A673 (cell line): ENCODE measurements around the gene CATSPERB. TPM values are rescaled to one million over a fixed set of nuclear protein-coding genes. Genes with fewer than 3 reads are reported as not detected.
"Not testable (repeated sequence)": the region's sequence is repeated elsewhere in the genome, so short reads cannot be mapped to it uniquely, and the experiment has no call there.

Experiments
- BruUV-seq: library from RNA; stranded (reverse); fragments of 400-500 nt; replicated peaks from 2 replicates; lab custom pipeline; 2021; lab: Mats Ljungman, UMichigan
- CTCF ChIA-PET: fragments of 300-600 bp; sonication (Branson Sonifier 250); formaldehyde crosslinking; loops from one replicate; lab custom pipeline; 2022; ENCODE audit warnings: antibody characterized with exemption; lab: Charles Lee
- POLR2A ChIA-PET: fragments of 300-600 bp; sonication (Branson Sonifier 250); formaldehyde crosslinking; loops from one replicate; lab custom pipeline; 2022; ENCODE audit warnings: antibody characterized with exemption; ENCODE audit not compliant: low non-redundant PET; lab: Charles Lee
- DNase-seq: peaks from one replicate; pipeline ENCODE4 v3.0.0-alpha.2; 2015; ENCODE audit warnings: low spot score
- H3K27ac ChIP-seq: fragments of 200-600 bp; sonication (generic); 2 replicates; pipeline ENCODE4 v1.5.1; 2016; ENCODE audit warnings: mixed run types, low read depth, mild to moderate bottlenecking, mixed read lengths, antibody characterized with exemption, low read length; ENCODE audit not compliant: poor library complexity, severe bottlenecking
- H3K27me3 ChIP-seq: fragments of 200-600 bp; sonication (generic); replicated peaks from 2 replicates; pipeline ENCODE4 v1.6.1; 2017; ENCODE audit warnings: mixed run types, low read depth, mild to moderate bottlenecking, mixed read lengths, antibody characterized with exemption, low read length; ENCODE audit not compliant: insufficient read depth, poor library complexity
- H3K36me3 ChIP-seq: fragments of 200-600 bp; sonication (generic); 2 replicates; pipeline ENCODE4 v1.6.1; 2016; ENCODE audit warnings: mixed run types, mild to moderate bottlenecking, mixed read lengths, antibody characterized with exemption, low read length; ENCODE audit not compliant: insufficient read depth, poor library complexity, severe bottlenecking
- H3K4me1 ChIP-seq: fragments of 200-600 bp; sonication (generic); 2 replicates; pipeline ENCODE4 v1.6.1; 2017; ENCODE audit warnings: mixed run types, mild to moderate bottlenecking, mixed read lengths, antibody characterized with exemption, low read length; ENCODE audit not compliant: insufficient read depth, poor library complexity, severe bottlenecking
- H3K4me3 ChIP-seq: fragments of 200-600 bp; sonication (generic); 2 replicates; pipeline ENCODE4 v1.5.1; 2016; ENCODE audit warnings: low read depth, mixed run types, mild to moderate bottlenecking, mixed read lengths, low read length; ENCODE audit not compliant: poor library complexity, severe bottlenecking
- H3K9me3 ChIP-seq: fragments of 200-600 bp; sonication (generic); 2 replicates; pipeline ENCODE4 v1.6.1; 2016; ENCODE audit warnings: mixed run types, low read depth, mild to moderate bottlenecking, mixed read lengths, antibody characterized with exemption, low read length; ENCODE audit not compliant: poor library complexity, severe bottlenecking
- CTCF ChIP-seq: fragments of 300-800, 200-600 bp; sonication (generic); conservative IDR thresholded peaks from 2 replicates; pipeline ENCODE4 v1.5.1; 2017; ENCODE audit warnings: low read depth, mild to moderate bottlenecking, antibody characterized with exemption, low read length, moderate library complexity, mixed read lengths
- EZH2 ChIP-seq: fragments of 200-600 bp; sonication (generic); IDR thresholded peaks from 2 replicates; pipeline ENCODE4 v1.6.1; 2017; ENCODE audit warnings: borderline replicate concordance, low read depth, mild to moderate bottlenecking, mixed read lengths, antibody characterized with exemption, low read length; ENCODE audit not compliant: poor library complexity, severe bottlenecking
- intact Hi-C: fragments of 100-400 bp; cut with micrococcal nuclease; formaldehyde crosslinking; loops from one replicate; pipeline ENCODE4 v1.10.0; 2022; ENCODE audit not compliant: unreplicated experiment
- total RNA-seq: library from RNA; stranded (reverse); gene quantifications from 2 replicates; pipeline ENCODE4 v1.2.3, GENCODE V29; 2021

CATSPERB gene
- total RNA-seq, 1 experiment from 2014 or later = not detected

GRCh38 chr14:91609161-91609560 is 122.7 kb downstream of the CATSPERB start:
- Histone ChIP-seq H3K9me3 (no peaks in the 10 kb centered on the region), H3K36me3 (no peaks in the 10 kb centered on the region), H3K4me3 (no peak overlapping the region), H3K27ac (no peak overlapping the region), H3K4me1 (no peaks in the 10 kb centered on the region), H3K27me3 (no peaks in the 10 kb centered on the region)
- no TSS peak for BruUV-seq
- ChIA-PET POLR2A (no interaction called here), CTCF (interaction anchor here (0.6 to 0.7 kb wide), 2 partner anchors 302 to 366 kb away, joined by 4 to 5 read pairs; no protein-coding TSS in a partner anchor)
- intact Hi-C loops = no loop called here
- TF ChIP-seq EZH2 (no peak), CTCF (no peak)
- no peak for DNase-seq

- DNase-seq = no peak
- no TSS peak for BruUV-seq
- intact Hi-C loops = no loop called here
- ChIA-PET CTCF (no interaction called here), POLR2A (no interaction called here)
- Histone ChIP-seq H3K4me3 (no peak overlapping the region), H3K27me3 (no peaks in the 10 kb centered on the region), H3K4me1 (no peaks in the 10 kb centered on the region), H3K27ac (no peak overlapping the region), H3K36me3 (no peaks in the 10 kb centered on the region), H3K9me3 (no peaks in the 10 kb centered on the region)
- no peak for TF ChIP-seq EZH2
- TF ChIP-seq CTCF = no peak
Observed at GRCh38 chr14:91607322-91608047, 124.4 kb downstream of the CATSPERB start.

GRCh38 chr14:91606851-91607250 is 125.0 kb downstream of the CATSPERB start:
- intact Hi-C loops = no loop called here

GRCh38 chr14:91604611-91605010 is 127.3 kb downstream of the CATSPERB start:
- intact Hi-C loops, BruUV-seq, POLR2A ChIA-PET: not testable (repeated sequence)

More at GRCh38 chr14:91606851-91607250, 125.0 kb downstream of the CATSPERB start:
- ChIA-PET POLR2A (no interaction called here), CTCF (no interaction called here)
- no TSS peak for BruUV-seq
- no peak overlapping the region for H3K4me3 ChIP-seq
- H3K9me3 ChIP-seq = no peaks in the 10 kb centered on the region
- no peaks in the 10 kb centered on the region for H3K27me3 ChIP-seq
- H3K4me1 ChIP-seq = no peaks in the 10 kb centered on the region
- no peak overlapping the region for H3K27ac ChIP-seq
- DNase-seq = no peak
- H3K36me3 ChIP-seq = no peaks in the 10 kb centered on the region
- TF ChIP-seq CTCF = no peak
- TF ChIP-seq EZH2 = no peak

More at GRCh38 chr14:91604611-91605010, 127.3 kb downstream of the CATSPERB start:
- H3K9me3 ChIP-seq, CTCF ChIA-PET, H3K36me3 ChIP-seq, H3K4me1 ChIP-seq, H3K4me3 ChIP-seq, H3K27me3 ChIP-seq, DNase-seq, H3K27ac ChIP-seq: not testable (repeated sequence)
